ENCODE results near the gene KIF5C. TPM values are rescaled to one million over a fixed set of nuclear protein-coding genes. Genes with fewer than 3 reads are reported as not detected.

The KIF5C gene
- total RNA-seq, 1 donor: under 0.01 TPM

DNA sequence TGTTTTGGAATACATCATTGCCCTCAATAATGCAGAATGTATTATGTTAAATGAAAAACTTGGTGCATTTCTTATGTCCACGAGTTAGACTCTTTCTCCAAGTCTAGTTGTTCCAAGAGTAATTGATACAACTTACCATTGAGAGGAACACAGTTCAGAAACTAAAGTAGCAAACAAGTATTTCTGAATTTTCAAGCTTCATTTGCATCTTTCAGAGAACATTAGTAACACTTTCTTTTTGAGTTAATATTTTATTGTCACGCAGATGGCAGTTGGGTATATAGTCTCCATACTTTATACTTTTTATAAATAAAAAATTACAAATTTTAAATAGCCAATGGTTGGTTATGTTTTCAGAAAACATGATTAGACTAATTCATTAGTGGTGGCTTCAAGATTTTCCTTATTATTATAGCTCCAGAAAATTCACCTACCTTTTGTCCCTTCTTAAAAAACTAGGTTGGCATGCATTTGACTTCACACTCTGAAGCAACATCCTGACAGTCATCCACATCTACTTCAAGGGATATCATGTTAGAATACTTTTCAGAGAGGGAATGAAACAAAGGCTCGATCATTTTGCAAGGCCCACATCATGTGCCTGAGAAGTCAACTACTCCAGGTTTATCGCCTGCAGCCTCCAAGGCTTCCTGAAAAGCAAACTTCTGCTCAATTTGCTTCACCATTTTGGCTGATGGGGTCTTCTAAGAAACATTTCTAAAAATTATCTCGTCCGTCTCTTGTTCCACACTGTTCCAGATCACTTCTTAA lies 193.4 kb downstream of the KIF5C start:
- no peak for DNase-seq (ENCODE audit: low read depth in 2 of 3, low spot score in 2 of 3)

DNA sequence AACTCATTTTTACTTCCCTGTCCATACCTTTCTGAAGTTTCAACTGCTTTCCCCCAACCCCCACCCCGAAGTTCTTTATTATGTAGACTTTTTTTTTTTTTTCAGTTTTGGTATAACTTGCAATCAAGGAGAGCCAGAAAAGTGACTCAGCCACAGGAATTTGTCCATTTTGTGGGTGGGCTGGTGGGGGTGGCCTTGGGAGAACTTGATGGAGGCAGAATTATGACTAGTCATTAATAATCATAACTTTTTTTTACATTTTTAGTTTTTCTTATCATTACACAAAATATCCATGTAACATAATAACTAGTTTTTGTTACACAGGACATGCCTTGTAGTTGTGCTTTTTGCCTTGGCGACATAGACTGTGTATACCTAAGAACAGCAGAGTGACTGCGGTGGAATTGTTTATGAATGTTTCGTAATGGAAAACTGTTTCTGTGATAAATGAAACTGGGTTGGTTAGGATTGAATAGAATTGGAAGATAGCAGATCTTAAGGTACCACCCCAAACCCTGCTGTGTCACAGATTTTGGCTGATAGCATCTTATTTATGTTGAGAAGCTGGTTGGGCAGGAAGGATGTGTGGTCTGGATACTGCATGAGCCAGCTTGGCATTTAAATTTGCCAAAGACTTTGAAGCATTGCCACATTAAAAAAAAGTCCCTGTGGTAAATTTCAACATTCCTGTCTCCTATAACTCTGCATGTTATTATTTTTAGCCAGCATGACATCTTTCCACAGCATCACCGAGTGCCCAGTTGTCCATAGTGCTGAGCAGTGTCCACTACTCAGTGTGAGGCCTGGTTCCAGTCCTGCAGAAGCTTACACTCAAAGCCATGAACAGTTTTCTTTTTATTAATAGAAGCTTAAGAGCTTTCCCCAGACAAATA lies 194.2 kb downstream of the KIF5C start:
- DNase-seq (ENCODE audit: low read depth in 2 of 3, low spot score in 2 of 3): peak; percentile 2 to 96 (median 87)

DNA sequence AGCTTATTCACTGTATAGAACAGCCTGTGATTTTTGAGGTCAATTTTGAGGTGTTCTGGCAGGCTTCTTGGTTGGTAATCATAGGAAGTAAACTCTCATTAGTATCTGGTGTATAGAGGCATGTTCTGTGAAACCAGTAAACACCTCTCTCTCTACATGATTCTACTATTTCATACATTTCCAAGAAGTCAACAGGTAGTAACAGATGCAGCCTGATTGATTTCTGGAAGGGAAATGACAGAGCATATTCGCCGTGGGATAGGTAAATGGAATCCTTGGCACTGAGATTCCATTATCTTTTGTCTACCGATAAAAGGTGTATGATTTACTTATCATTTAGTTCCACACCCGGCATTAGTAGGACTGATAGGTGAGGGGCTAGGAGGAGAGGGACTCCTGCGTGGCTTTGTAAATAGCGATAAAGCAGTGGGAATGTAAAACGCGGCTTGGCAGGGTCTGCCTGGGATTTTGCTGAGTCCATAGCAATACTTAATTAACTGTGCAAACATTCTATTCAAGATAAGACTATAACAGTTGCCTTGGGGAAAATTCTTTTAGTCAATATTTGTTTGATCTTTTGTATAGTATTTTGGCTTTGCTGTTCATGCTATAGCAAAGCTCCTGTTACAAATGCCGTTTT lies 195.8 kb downstream of the KIF5C start:
- DNase-seq (ENCODE audit: low read depth in 2 of 3, low spot score in 2 of 3): no peak

DNA sequence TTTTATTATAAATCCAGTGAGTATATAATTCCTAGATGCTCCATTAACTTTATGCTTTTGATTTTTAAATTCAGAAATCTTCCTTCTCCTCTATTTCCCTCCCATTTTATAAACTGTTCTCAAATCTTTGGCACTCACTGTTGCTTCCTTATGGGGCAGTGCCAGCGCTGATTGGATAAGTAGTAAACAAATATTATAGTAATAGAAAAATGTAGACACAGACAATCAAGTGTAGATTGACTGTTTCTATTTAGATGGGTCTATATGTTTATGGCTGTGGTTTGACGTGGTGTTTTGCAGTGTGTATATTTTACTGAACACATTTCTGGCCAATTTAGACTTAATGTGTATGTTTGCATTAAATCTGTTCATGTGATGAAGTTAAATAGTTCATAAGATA lies 200.1 kb downstream of the KIF5C start:
- DNase-seq (ENCODE audit: low read depth in 2 of 3, low spot score in 2 of 3): no peak

GRCh38 chr2:149075853-149076252 lies 200.8 kb downstream of the KIF5C start:
- DNase-seq (ENCODE audit: low read depth in 2 of 3, low spot score in 2 of 3): no peak

Small RNA genes within 50 kb of the gene (small RNA-seq; reads per million reads assigned to genes)
- 0.20 reads per million for gene RNU2-9P
- not detected for gene UBBP3

Other genes with a start within 250 kb of the KIF5C start
- gene EPC2, start 230.5 kb upstream of the KIF5C start, total RNA-seq: 32.9 TPM
- gene LYPD6B, start 163.5 kb downstream of the KIF5C start, total RNA-seq: 0.81 TPM

All from hematopoietic multipotent progenitor cell (in vitro differentiated cells).